K562 (cell line): ENCODE measurements around the gene TMEM116. TPM values are rescaled to one million over a fixed set of nuclear protein-coding genes. Genes with fewer than 3 reads are reported as not detected.

Source experiments
- ATAC-seq: fragments of 200-7000 bp; cut with Tn5 transposase; 3 replicates; pipeline ENCODE4 v1.9.1; 2020; ENCODE audit warnings: moderate library complexity
- BruUV-seq: library from RNA; stranded (reverse); fragments of 400-500 nt; replicated peaks from 2 replicates; lab custom pipeline; 2021; lab: Mats Ljungman, UMichigan
- CTCF ChIA-PET: fragments of 300-600 bp; formaldehyde crosslinking; extraction: SDS; loops from one replicate; lab custom pipeline; 2021; ENCODE audit warnings: low intra/inter-chr PET ratio; lab: Yijun Ruan, JAX
- POLR2A ChIA-PET: fragments of 300-600, 350-650 bp; sonication (Branson Sonifier 250); formaldehyde crosslinking; extraction: SDS; loops from one replicate; lab custom pipeline; 2021; ENCODE audit warnings: antibody characterized with exemption, inconsistent platforms; lab: Yijun Ruan, JAX
- DNase-seq, 4 experiments: peaks; one replicate each; pipeline versions ENCODE4 v3.0.0 to v3.0.0-alpha.2; 2011 to 2018; ENCODE audit warnings: low spot score in 3 of 4, mixed read lengths in 3 of 4; ENCODE audit errors: extremely low read depth in 1 of 4
- FAIRE-seq: peaks from 2 replicates; lab custom pipeline; 2011; peaks lifted over from hg19 to GRCh38; lab: Jason Lieb, UNC
- H2AFZ ChIP-seq: 2 replicates; pipeline ENCODE4 v1.6.0; 2011; ENCODE audit warnings: low read depth, low read length, control low read depth, inconsistent platforms
- H3K27ac ChIP-seq: fragments of 200-600 bp; 3 replicates; pipeline ENCODE4 v1.8.0; 2011; ENCODE audit warnings: low read depth, mild to moderate bottlenecking, control low read depth, inconsistent platforms, low read length, moderate library complexity, mixed read lengths; ENCODE audit errors: extremely low read depth
- H3K27me3 ChIP-seq, 2 experiments: fragments of 300-600 bp in 1 of 2; 2 replicates in 1 of 2; 3 replicates in 1 of 2; pipeline versions ENCODE4 v1.6.0 to v1.8.0; 2011; ENCODE audit warnings: inconsistent platforms in 2 of 2, low read length in 2 of 2, mild to moderate bottlenecking in 1 of 2, mixed read lengths in 1 of 2, moderate library complexity in 1 of 2; ENCODE audit not compliant: control insufficient read depth in 2 of 2, insufficient read depth in 2 of 2
- H3K36me3 ChIP-seq: fragments of 300-600 bp; 3 replicates; pipeline ENCODE4 v1.8.0; 2011; ENCODE audit warnings: mild to moderate bottlenecking, low read length, inconsistent platforms; ENCODE audit not compliant: control insufficient read depth, insufficient read depth
- H3K4me1 ChIP-seq, 2 experiments: fragments of 200-600 bp in 1 of 2; replicated peaks in 1 of 2; 2 replicates in 1 of 2; 3 replicates in 1 of 2; pipeline versions ENCODE4 v1.5.1 to v1.8.0; 2011; ENCODE audit warnings: inconsistent platforms in 2 of 2, low read length in 2 of 2, mild to moderate bottlenecking in 1 of 2, mixed read lengths in 1 of 2, moderate library complexity in 1 of 2; ENCODE audit not compliant: control insufficient read depth in 2 of 2, insufficient read depth in 2 of 2
- H3K4me2 ChIP-seq: 2 replicates; pipeline ENCODE4 v1.6.1; 2011; ENCODE audit warnings: low read length, control low read depth, inconsistent platforms, mixed read lengths; ENCODE audit not compliant: insufficient read depth
- H3K4me3 ChIP-seq: fragments of 200-600 bp; sonication (generic), shearing (Covaris generic); 2 replicates; pipeline ENCODE4 v1.5.1; 2016; ENCODE audit warnings: control low read depth, inconsistent platforms
- H3K79me2 ChIP-seq: fragments of 200-600 bp; 3 replicates; pipeline ENCODE4 v1.8.0; 2011; ENCODE audit warnings: low read length, inconsistent platforms; ENCODE audit not compliant: control insufficient read depth, insufficient read depth
- H3K9ac ChIP-seq, 2 experiments: 2 replicates each; pipeline versions ENCODE4 v1.6.0 to v1.6.1; 2011; ENCODE audit warnings: low read depth in 2 of 2, low read length in 2 of 2, control low read depth in 1 of 2, inconsistent platforms in 1 of 2, mild to moderate bottlenecking in 1 of 2, mixed read lengths in 1 of 2; ENCODE audit not compliant: insufficient read depth in 1 of 2
- H3K9me1 ChIP-seq: one replicate; pipeline ENCODE4 v1.6.0; 2011; ENCODE audit warnings: inconsistent platforms, mild to moderate bottlenecking, low read length, moderate library complexity; ENCODE audit not compliant: control insufficient read depth, insufficient read depth
- H3K9me3 ChIP-seq: replicated peaks from 2 replicates; pipeline ENCODE4 v1.5.1; 2011; ENCODE audit warnings: low read depth, low read length, inconsistent platforms; ENCODE audit not compliant: control insufficient read depth, insufficient read depth
- H4K20me1 ChIP-seq: replicated peaks from 2 replicates; pipeline ENCODE4 v1.6.1; 2011; ENCODE audit warnings: low read length, inconsistent platforms, mixed read lengths; ENCODE audit not compliant: control insufficient read depth, insufficient read depth
- C11orf30 ChIP-seq: fragments of 450-650 bp; IDR thresholded peaks from 2 replicates; pipeline ENCODE4 v1.6.1; 2016; ENCODE audit warnings: low read depth, mild to moderate bottlenecking
- FOXP1 ChIP-seq: sonication (generic); formaldehyde crosslinking; IDR thresholded peaks from 2 replicates; pipeline ENCODE4 v1.8.0; 2022; ENCODE audit warnings: mild to moderate bottlenecking, missing genetic modification reagents
- HMG20B ChIP-seq: fragments of 250-450 bp; sonication (Bioruptor Pico); IDR thresholded peaks from 2 replicates; pipeline ENCODE4 v1.5.0; 2021; ENCODE audit warnings: mild to moderate bottlenecking
- SIRT6 ChIP-seq: IDR thresholded peaks from one replicate; pipeline ENCODE4 v1.6.1; 2012; ENCODE audit warnings: low read depth, mild to moderate bottlenecking, control low read depth, inconsistent platforms, low read length, moderate library complexity
- SMAD1 ChIP-seq: fragments of 150-350 bp; IDR thresholded peaks from 2 replicates; pipeline ENCODE4 v1.6.1; 2014; ENCODE audit warnings: low read length, low read depth; ENCODE audit not compliant: partially characterized antibody
- SNRNP70 ChIP-seq: fragments of 200-400 bp; formaldehyde crosslinking; optimal IDR thresholded peaks from 2 replicates; pipeline ENCODE3; 2017; ENCODE audit warnings: low read depth, low read length
- ZNF224 ChIP-seq: sonication (generic); formaldehyde crosslinking; IDR thresholded peaks from 2 replicates; pipeline ENCODE4 v1.8.0; 2022; ENCODE audit warnings: mild to moderate bottlenecking, missing genetic modification reagents
- ZNF316 ChIP-seq: fragments of 450-650 bp; IDR thresholded peaks from 2 replicates; pipeline ENCODE4 v1.6.1; 2016
- ZNF589 ChIP-seq: fragments of 200-800 bp; sonication (Bioruptor generic); IDR thresholded peaks from 2 replicates; pipeline ENCODE4 v1.6.1; 2016; ENCODE audit warnings: low read depth, missing genetic modification characterization, missing compliant biosample characterization
- ZNF75A ChIP-seq: fragments of 450-650 bp; formaldehyde crosslinking; IDR thresholded peaks from 2 replicates; pipeline ENCODE4 v1.4.0; 2020; ENCODE audit warnings: mild to moderate bottlenecking
- WGBS: fragments of 100-300 bp; shearing (Covaris generic); methylation state at CpG from one replicate; pipeline ENCODE4 v1.1.6; 2016; ENCODE audit warnings: low coverage, mixed read lengths; ENCODE audit not compliant: insufficient coverage; ENCODE audit errors: missing lambda C conversion rate; 5-methylcytosine and 5-hydroxymethylcytosine counted together
- in situ Hi-C: fragments of 300-500 bp; cut with MboI; formaldehyde crosslinking; loops from 4 replicates; pipeline ENCODE4 v1.15.0; 2018; ENCODE audit warnings: inconsistent platforms, mixed read lengths
- intact Hi-C: fragments of 100-400 bp; cut with micrococcal nuclease; formaldehyde crosslinking; loops from 2 replicates; pipeline ENCODE4 v1.14.2; 2022
- polyA plus RNA-seq, 8 experiments: library from polyadenylated mRNA; depleted of rRNA in 4 of 8; stranded (reverse) in 5 of 8; unstranded in 3 of 8; fragments of >200 nt; fragmentation: Nextera tagmentation in 2 of 8; fragmentation: Illumina TruSeq in 1 of 8; extraction: Ambion mirVana in 2 of 8; extraction: Trizol in 1 of 8; gene quantifications; 2 replicates each; pipeline versions ENCODE4 v1.2.1 to v1.2.3, GENCODE V29; 2011 to 2014; ENCODE audit warnings: inconsistent platforms in 1 of 8, missing spikeins in 1 of 8
- total RNA-seq, 7 experiments: library from RNA; depleted of rRNA in 6 of 7; stranded (reverse); fragments of >200 nt in 6 of 7; fragmentation: Illumina TruSeq in 2 of 7; extraction: Trizol in 2 of 7; gene quantifications; 2 replicates each; pipeline versions ENCODE4 v1.2.1 to v1.2.3, GENCODE V29; 2011 to 2021; ENCODE audit warnings: low replicate concordance in 1 of 7

TMEM116 gene
- total and polyA plus RNA-seq, 9 of the 15 experiments (the other 6 are each of a cell fraction or from before 2014, with no cell fraction given) = 5.2 to 78.6 (median 13.9) TPM

GRCh38 chr12:111943929-111944328 lies 69.0 kb downstream of the TMEM116 start:
- POLR2A ChIA-PET = interaction anchor here (0.9 to 1.1 kb wide), 4 partner anchors 8 to 80 kb away, joined by 3 read pairs; no protein-coding TSS in a partner anchor
- Histone ChIP-seq H3K4me3 (no peak overlapping the region), H2AFZ (no peak overlapping the region), H3K4me2 (no peak overlapping the region), H3K79me2 (no peaks in the 10 kb centered on the region), H3K9me1 (no peaks in the 10 kb centered on the region), H4K20me1 (no peaks in the 10 kb centered on the region), H3K9ac (no peak overlapping the region), H3K9me3 (no peaks in the 10 kb centered on the region; the same call in 1 of the 2 replicates), H3K27ac (no peak overlapping the region), H3K36me3 (no peaks in the 10 kb centered on the region), H3K4me1 (peaks cover 0 to 3% of the 10 kb centered on the region in 2 experiments; a peak in 1 of 5 replicates), H3K27me3 (no peaks in the 10 kb centered on the region)
- in situ Hi-C loops = no loop called here
- no peak for ATAC-seq
- WGBS = 92% methylated on average over 1 of the region's 1 CpG
- BruUV-seq = no TSS peak
- no peak for FAIRE-seq
- peak; percentile 72 for TF ChIP-seq ZNF316
- no peak for TF ChIP-seq ZNF224 (CRISPR knock-in tag)
- TF ChIP-seq SMAD1 = no peak
- no peak for TF ChIP-seq FOXP1
- TF ChIP-seq ZNF589 (CRISPR knock-in tag) = no peak
- TF ChIP-seq HMG20B (CRISPR knock-in tag) = no peak
- TF ChIP-seq C11orf30 = 0 out of 2 replicates have a peak, but pooled peaks have one; percentile 22
- TF ChIP-seq SIRT6 = no peak
- no peak for TF ChIP-seq SNRNP70
- TF ChIP-seq ZNF75A (CRISPR knock-in tag) = no peak
- CTCF ChIA-PET = interaction anchor here (2.8 kb wide), 1 partner anchor 69 kb away, joined by 15 read pairs; the partner anchor contains the start of genes ERP29 and TMEM116
- no peak for DNase-seq
- intact Hi-C loops = loop anchor here (5.0 kb wide), 1 partner anchor 122 kb away; no protein-coding TSS in a partner anchor
